ENCODE measurements around the gene RBFOX1.

RBFOX1 gene

DNA sequence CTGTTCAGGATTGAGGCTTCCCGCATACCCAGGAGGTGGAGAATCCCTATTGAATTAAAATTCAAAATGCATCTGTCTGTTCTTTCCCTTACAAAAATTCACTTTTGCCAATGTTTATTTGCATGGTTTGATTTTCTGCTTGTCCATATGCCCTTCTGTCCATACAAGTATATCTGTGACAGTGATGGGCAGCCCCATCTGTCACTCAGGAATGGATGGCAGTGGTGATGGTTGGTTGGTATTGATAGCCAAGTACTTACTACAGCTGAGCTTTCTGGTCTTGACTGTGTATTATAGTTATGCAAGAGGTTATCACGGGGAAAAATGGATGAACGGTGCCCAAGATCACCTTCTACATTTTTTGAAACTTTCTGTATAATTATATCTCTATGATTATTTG is 171.0 kb downstream of the RBFOX1 start:
- DNase-seq: no peak
- intact Hi-C loops (cut with DNase I): no loop called here

- intact Hi-C loops (cut with DNase I): no loop called here
- no peak for DNase-seq
Measured at GRCh38 chr16:7504844-7505243, 172.2 kb downstream of the RBFOX1 start.

DNA sequence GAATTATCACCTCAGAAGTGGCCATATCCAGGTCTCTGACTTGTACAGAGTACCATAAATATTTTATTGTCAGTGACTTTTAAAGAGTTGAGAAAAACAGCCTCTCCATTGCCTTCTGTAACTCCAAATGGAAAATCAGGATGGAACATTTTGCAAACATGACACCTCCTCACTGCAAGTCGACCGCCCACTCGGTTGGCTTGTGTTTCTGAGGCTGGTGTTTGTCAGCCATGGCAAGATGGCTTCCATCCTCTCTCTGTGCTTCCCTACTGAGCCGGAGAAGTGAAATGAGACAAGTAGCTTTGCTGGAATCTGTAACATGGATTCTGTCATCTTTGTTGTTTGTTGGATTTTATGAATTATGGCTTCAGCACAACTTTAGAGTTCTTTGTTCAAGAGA is 172.8 kb downstream of the RBFOX1 start:
- intact Hi-C loops (cut with DNase I): no loop called here
- DNase-seq: peak in 12 of 42 donors; percentile 15 to 65 (median 42)

DNA sequence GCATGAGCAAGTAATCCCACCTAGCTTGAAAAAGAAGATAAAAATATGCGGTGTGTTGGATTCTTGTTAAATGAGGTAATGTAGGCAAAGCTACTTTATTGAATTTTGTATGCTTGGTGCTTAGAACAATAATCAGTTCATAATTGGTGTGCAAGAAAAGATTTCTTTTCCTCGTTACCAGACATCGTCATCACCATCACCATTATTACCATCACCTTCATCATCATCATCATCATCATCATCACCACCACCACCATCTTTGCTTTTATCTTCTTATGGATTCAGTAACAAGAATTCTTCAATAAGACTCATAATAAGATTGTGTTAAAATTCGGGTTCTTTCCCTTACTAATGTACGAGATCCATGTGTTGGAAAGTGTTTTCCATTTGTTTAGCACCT is 173.7 kb downstream of the RBFOX1 start:
- intact Hi-C loops (cut with DNase I): no loop called here
- DNase-seq: no peak

DNA sequence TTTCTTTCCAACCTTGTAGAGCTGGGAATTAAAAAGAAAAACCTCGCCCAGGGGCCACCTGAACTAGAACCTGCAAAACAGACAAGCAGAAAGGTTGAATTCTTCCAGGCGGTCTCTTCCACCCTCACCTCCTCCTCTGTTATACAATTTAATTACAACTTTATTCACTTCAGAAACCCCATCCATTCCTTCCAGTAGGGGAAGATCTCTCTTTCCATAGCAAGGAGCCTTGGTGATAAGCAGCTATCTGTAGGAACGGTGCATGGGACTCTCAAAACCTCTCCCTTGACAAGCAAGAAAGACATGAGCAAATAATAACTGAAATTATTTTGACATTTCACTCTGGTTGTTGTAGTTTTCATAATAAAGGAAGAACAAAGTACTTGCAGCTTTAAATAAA is 176.0 kb downstream of the RBFOX1 start:
- DNase-seq: no peak
- intact Hi-C loops (cut with DNase I): no loop called here

- intact Hi-C loops (cut with DNase I): no loop called here
- peak in 40 of 42 donors; percentile 11 to 78 (median 48) for DNase-seq
Measured at GRCh38 chr16:7509963-7510601, 177.4 kb downstream of the RBFOX1 start.

GRCh38 chr16:7511549-7512260 is 179.1 kb downstream of the RBFOX1 start:
- DNase-seq: peak in 21 of 42 donors; percentile 11 to 80 (median 45)
- intact Hi-C loops (cut with DNase I): no loop called here

DNA sequence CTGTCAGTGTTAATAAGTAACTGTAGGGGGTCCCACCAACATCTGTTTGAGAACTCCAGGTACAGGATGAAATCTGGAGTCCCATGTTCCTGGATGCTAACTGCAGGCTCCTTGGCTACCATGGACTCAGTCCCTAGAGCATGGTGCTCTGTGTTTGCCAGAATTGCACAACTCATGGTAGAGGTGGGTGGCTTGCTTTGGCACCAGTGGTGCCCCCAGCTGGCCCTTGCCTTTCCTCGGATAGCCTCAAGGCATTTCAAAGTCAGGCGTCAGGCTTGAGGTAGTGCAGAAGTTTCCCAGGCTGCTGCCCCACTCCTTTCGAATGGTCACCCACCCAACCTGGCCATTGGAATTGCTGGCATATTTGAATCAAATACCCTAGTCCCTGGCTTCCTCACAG is 179.9 kb downstream of the RBFOX1 start:
- intact Hi-C loops (cut with DNase I): no loop called here

DNA sequence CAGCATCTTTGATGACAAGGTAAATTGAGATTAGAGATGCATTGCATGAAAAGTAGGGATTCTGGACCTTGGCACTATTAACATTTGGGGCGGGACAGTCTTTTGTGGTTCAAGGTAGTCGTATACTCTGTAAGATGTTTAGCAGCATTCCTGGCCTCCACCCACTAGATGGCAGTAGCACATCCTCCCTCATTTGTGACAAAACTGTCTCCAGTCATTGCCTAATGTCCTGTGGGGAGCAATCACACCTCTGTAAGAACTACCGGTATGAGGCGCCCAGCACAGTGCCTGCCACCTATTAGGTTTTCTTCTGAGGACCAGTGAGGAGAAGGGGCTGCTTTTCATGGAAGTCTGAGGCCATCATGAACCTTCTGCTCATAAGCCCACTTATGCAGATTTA is 180.8 kb downstream of the RBFOX1 start:
- no peak for DNase-seq
- intact Hi-C loops (cut with DNase I): no loop called here

More for the DNA sequence above, 179.9 kb downstream of the RBFOX1 start:
- no peak for DNase-seq

GRCh38 chr16:7515543-7515942 is 182.9 kb downstream of the RBFOX1 start:
- intact Hi-C loops (cut with DNase I): no loop called here

GRCh38 chr16:7517496-7517895 is 184.9 kb downstream of the RBFOX1 start:
- intact Hi-C loops (cut with DNase I): no loop called here
- DNase-seq: no peak

More at GRCh38 chr16:7515543-7515942, 182.9 kb downstream of the RBFOX1 start:
- DNase-seq: no peak

DNA sequence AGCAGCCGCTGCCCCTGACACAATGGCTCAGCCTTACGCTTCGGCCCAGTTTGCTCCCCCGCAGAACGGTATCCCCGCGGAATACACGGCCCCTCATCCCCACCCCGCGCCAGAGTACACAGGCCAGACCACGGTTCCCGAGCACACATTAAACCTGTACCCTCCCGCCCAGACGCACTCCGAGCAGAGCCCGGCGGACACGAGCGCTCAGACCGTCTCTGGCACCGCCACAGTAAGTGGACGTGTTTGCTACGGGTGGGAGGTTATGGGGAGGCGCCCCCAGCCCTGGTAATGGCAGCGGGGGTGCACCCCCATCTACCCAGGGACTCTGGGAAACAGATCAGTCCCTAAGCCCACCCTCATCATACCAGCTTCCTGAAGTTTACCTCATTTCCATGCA is 185.5 kb downstream of the RBFOX1 start:
- intact Hi-C loops (cut with DNase I): no loop called here
- DNase-seq: no peak

DNA sequence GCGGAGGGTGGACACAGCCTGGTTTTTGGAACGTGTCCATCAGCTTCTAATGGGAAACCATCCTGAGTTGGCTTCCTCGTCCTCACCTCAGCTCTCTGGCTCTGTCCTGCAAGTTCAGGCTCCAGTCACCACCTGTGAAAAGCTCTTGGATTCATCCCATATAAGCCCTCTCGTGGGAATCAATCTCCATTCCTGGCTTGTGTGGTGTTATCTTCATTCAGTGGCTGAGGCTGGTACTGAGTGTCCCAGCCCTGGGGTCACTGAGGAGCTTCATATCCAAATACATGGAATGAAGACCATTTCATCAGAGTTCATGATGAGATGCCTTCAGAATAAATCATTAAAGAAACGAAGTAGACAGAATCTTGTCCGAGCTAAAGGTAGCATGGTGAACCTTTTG is 189.2 kb downstream of the RBFOX1 start:
- no peak for DNase-seq
- intact Hi-C loops (cut with DNase I): no loop called here

DNA sequence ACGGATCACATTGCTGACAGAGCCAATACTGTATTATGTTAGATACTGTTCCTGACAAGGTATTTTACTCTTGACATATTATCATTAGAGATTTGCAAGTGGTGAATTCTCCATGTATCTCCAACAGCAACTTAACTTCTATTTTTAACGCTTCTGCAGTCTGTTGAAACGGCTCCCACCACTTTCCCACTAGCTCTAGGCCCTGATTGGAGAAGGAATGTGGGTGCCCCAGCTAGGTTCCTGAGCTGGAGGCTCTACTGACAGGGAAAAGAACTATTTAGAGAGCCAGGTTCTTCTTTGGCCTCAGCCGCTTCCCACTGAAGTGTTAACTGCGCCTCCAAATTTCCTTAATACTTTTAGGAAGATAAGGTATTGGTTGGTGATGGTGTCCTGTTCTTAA is 191.8 kb downstream of the RBFOX1 start:
- peak in 37 of 42 donors; percentile 9 to 85 (median 48) for DNase-seq
- intact Hi-C loops (cut with DNase I): no loop called here

DNA sequence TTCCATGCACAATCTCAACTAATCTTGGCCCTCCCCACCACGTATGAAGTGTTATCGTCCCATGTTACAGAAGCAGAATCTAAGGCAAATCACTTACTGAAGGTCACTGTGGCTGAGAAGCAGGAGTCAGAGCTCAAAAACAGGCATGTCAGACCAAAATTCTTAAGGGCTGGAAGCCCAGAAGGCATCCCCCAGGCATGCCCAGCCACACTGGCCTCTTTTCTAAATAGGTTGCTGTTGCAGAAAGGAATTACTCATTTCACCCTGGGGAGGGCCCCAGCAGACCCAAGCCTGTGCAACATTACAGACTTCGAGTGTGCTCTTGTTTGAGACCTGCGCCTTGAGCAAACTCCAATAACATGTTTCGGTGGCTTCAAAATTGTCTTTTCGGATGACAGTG is 194.1 kb downstream of the RBFOX1 start:
- no peak for DNase-seq
- intact Hi-C loops (cut with DNase I): no loop called here

- DNase-seq: no peak
- intact Hi-C loops (cut with DNase I): no loop called here
Measured at GRCh38 chr16:7532534-7532933, 199.9 kb downstream of the RBFOX1 start.

GRCh38 chr16:7534749-7535148 is 202.1 kb downstream of the RBFOX1 start:
- no peak for DNase-seq

DNA sequence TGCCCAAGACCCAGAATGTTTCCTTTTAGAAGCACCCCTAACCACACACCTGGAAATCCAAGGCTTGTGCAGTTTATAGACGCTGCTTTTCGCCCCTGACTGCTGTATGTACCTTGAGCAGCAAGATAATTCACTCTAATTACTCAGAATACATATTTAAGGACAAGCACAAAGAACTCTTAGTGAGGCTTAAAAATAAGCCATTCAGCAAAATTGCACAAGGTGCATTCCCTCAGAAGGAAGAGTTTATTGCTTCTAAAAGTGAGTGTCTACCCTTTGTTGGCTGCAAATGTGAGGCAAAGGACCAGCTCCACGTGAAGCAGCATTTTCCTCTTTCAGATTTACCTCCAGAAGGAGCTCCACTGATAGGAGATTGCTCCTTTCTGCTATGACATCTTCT is 208.4 kb downstream of the RBFOX1 start:
- no peak for DNase-seq
- intact Hi-C loops (cut with DNase I): no loop called here

More at GRCh38 chr16:7534749-7535148, 202.1 kb downstream of the RBFOX1 start:
- intact Hi-C loops (cut with DNase I): no loop called here

DNA sequence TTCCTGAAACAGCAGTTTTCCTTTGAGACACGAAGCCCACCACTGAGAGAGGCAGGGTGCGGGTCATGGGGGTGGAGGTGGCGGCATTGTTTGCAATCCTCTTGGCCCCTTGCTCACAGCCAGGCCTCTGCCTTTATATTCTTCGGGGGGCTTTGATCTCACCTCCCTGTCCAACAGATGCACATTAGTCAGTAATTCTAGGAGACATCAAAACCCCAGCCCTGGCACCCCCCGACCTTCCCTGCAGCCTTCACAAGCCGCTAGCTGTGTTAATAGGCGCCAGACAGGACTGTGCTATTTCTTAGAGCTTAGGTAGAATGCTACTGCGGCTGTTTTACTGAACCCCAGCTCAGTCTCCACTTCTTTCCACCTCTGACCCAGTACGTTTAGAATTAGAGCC is 212.6 kb downstream of the RBFOX1 start:
- intact Hi-C loops (cut with DNase I): no loop called here

DNA sequence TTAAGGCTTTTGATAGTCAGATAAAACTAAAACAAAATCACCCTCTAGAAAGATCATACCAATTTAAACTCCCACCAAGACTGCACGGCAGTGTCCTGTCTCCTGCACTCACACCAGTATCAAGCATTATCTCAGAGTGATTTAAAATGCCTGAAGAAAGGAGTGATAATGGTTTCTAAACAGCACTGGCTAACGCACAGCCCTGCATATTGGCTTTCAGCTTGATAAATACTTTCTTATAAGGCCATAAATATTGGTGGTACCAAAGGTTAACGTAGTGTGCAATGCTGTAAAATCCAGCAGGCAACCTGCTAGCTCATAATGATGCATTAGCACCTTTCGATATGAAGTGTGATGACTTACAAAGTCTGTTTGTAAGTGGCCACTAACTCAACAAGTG is 214.3 kb downstream of the RBFOX1 start:
- no peak for DNase-seq
- intact Hi-C loops (cut with DNase I): no loop called here

More for the DNA sequence above, 212.6 kb downstream of the RBFOX1 start:
- no peak for DNase-seq

GRCh38 chr16:7547736-7548135 is 215.1 kb downstream of the RBFOX1 start:
- intact Hi-C loops (cut with DNase I): no loop called here
- no peak for DNase-seq

All from head of caudate nucleus (tissue), 42 donors.